Subcutaneous adipose tissue (tissue), 4 donors: ENCODE measurements around the gene CEP135. TPM values are rescaled to one million over a fixed set of nuclear protein-coding genes. Genes with fewer than 3 reads are reported as not detected.

Experiments
- total RNA-seq, 4 donors: library from RNA; depleted of rRNA; stranded (reverse); fragments of >200 nt; gene quantifications; one replicate each; pipeline ENCODE4 v1.1.0, GENCODE V29; 2016
- TF ChIP-seq, protein P1 (sequence below): fragments of 450-650 bp; IDR thresholded peaks from one replicate; pipeline ENCODE4 v1.5.1; 2016; ENCODE audit warnings: low read depth, mild to moderate bottlenecking, control low read depth, antibody characterized with exemption, moderate library complexity

CEP135 gene
- total RNA-seq, 4 donors from 2014 or later, result 5.1 to 11.1 (median 7.4) TPM

DNA sequence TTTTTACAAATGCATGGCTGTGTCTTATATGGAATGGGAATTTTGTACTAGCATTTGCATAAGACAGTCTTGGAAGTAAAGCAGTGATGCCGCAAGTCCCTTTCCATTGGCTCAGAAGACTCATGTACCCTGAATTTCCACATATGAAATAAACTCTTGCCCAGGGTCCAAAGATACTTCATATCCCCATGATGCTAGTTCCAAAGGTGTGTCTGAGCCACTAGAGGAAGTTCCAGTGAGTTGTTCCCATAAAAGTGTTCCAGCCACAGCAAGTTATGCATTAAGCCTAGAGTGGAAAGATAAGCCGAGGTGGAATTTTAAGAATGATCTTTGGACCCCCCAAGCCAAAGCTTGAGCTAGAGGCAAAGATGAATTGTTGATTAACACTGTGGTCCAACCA is 9.3 kb upstream of the CEP135 start:
- TF ChIP-seq, protein P1, sequence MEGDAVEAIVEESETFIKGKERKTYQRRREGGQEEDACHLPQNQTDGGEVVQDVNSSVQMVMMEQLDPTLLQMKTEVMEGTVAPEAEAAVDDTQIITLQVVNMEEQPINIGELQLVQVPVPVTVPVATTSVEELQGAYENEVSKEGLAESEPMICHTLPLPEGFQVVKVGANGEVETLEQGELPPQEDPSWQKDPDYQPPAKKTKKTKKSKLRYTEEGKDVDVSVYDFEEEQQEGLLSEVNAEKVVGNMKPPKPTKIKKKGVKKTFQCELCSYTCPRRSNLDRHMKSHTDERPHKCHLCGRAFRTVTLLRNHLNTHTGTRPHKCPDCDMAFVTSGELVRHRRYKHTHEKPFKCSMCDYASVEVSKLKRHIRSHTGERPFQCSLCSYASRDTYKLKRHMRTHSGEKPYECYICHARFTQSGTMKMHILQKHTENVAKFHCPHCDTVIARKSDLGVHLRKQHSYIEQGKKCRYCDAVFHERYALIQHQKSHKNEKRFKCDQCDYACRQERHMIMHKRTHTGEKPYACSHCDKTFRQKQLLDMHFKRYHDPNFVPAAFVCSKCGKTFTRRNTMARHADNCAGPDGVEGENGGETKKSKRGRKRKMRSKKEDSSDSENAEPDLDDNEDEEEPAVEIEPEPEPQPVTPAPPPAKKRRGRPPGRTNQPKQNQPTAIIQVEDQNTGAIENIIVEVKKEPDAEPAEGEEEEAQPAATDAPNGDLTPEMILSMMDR, result no peak

DNA sequence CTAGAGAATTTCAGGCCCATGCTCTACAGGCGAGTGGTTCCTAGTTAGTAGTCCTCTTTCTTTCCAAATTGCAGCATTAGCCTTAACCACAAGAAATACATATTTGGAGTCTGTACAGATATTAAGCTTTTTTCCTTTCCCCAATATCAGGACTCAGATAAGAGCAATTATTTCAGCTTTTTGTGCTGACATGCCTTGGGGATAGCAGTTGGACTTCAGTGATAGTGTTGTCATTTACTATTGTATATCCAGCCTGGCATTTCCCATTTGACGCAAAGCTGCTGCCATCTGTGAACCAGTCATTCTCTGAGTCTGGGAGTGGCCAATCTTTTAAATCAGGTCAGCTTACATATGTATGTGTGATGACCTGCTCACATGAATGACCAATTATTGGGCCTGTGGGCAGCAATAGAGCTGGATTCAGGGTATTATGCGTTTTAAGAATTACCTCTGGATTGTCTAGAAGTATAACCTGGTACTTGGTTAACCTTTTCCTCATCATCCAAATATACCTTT is 6.8 kb upstream of the CEP135 start:
- TF ChIP-seq, protein P1, result no peak

DNA sequence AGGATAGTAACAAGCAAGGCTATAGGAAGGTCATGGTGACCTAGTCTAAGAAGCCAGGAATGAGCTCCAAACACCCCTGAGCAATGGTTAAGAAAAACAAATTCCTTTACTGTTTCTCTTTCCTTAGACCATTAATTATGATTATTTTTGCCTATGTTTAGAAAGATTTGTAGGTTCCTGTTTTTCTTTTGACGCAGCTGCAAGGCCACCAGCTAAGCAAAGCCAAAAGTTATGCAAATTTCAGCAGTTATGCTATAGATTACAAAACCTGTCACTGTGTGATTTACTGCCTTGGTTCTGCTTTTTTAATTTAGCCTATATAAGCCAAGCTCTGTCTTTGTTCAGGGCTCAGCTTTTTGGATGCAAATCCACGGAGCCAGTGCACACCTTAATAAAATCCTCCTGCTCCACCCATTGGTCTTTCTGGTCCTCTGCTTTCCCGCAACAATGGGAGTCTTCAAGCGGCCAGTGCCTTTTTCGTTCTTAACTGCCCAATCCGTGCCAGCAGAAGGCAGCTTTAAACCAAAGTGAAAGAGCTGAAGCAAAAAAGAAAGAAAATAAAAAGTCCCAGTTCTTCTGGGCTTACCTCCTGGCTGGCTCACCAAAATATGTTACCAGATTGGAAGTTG is 1.4 kb upstream of the CEP135 start:
- TF ChIP-seq, protein P1, result no peak

DNA sequence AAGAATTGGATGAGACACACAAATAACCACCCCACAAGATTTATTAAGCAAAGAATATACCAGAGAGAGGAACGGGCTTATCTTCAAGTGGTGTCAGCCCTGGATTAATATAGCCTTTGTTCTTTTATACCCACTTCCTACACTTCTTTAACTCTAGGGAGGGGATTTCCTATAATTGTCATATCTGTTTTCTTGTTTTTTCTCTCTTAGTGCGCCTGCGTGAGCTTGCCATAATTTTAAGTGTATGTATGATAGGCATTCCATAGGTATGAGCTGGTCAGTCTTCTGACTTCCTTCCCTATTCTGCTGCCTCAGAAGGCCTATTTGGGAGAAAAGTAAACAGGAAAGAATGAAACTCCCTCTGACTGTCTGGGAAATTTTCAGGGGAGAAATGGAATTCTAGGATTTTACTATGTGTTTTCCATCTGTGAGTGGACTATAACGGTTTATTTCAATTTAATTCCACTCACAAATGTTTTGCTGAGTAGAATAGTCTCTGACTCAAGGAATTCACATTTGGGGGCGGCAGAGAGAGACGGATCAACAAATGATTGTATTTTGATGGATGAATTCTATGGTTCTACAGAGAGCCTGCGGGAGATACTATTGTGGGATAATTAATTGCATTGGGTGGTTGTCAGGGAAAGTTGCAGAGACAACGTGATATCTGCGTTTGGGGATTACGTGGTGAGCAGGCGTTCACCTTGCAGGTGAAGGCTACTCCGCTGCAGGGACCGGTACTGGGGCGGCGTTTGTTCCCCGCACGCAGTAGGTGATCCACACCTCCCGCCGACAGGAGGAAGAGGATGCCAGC is 626 bp upstream of the CEP135 start:
- TF ChIP-seq, protein P1, result no peak

DNA sequence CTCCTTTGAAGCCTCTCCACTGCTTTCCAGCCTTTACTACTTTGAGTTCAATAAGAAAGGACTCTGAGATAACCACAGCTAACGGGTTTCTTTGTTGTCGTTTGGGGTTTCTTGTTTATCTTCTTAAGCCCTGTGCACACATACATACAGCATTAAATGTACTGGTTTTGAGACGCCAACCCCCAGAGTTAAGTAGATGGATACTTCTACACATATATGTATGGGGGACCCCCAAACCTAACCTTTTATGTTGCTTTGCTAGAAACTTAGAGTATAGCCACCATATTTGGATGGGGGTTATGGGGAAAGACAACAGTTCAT is 697 bp downstream of the CEP135 start:
- TF ChIP-seq, protein P1, result no peak

DNA sequence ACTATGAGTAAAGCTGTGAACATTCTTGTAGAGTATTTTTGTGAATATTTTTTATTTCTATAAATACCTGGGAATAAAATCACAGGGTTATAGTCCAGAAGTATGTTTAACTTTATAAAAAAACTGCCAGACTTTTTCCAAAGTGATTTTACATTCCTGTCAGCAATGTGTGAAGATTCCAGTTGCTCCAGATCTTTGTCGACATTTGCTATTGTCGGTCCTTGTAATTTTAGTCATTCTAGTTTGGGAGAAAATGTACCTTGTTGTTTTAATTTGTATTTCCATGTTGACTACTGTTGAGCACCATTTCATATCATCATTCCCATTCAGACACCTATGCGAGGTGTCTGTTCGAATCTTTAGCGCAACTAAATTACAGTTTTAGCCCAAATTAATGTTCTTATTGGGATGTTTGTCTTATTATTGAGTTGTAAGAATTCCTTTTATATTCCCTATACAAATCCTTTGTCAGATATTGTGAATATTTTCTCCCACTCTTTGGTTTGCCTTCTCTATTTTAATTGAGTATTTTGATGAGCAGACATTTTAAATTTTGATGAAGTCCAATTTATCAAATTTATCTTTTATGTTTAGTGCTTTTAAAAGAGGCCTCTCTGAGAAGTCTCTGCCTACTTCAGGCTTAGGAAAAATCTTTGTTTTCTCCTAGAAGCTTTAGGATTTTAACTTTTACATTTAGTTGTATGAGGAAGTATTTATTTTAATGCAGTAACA is 2.6 kb downstream of the CEP135 start:
- TF ChIP-seq, protein P1, result no peak

DNA sequence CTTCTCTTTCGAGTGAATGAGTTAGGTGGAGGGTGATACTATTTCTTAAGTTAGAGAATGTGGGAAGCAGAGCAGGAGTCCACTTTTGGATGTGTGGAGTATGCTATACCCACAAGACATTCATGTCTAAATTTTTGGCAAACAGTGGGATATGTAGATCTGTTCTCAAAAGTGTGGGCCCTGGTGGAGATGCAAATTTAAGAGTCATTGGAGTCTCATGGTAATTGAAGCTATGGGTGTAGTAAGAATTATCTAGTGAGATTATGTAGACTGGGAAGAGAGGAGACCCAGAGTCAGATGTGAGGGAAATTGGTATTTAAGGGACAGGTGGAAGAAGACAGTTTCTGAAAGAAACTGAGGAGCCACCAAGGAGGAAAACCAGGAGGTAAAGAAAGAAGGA is 7.0 kb downstream of the CEP135 start:
- TF ChIP-seq, protein P1, result no peak
